Fibroblast of villous mesenchyme (primary cell): ENCODE data around the gene ITPKC. TPM values are rescaled to one million over a fixed set of nuclear protein-coding genes. Genes with fewer than 3 reads are reported as not detected.
"Not testable (repeated sequence)": the region's sequence is repeated elsewhere in the genome, so short reads cannot be mapped to it uniquely, and the experiment has no call there.

ENCODE experiments used
- DNase-seq: peaks from one replicate; pipeline ENCODE4 v3.0.0-alpha.2; 2010; ENCODE audit warnings: low read depth
- H3K4me3 ChIP-seq: 2 replicates; pipeline ENCODE4 v1.5.1; 2011; ENCODE audit warnings: low read depth, mild to moderate bottlenecking, low read length
- total RNA-seq: library from RNA; depleted of rRNA; stranded (reverse); fragments of >200 nt; gene quantifications from 2 replicates; pipeline ENCODE4 v1.2.3, GENCODE V29; 2012
- TF ChIP-seq, protein P1 (sequence below): IDR thresholded peaks from 2 replicates; pipeline ENCODE4 v1.5.1; 2012; ENCODE audit warnings: low read depth, mild to moderate bottlenecking, low read length; ENCODE audit not compliant: insufficient read depth

The ITPKC gene
- total RNA-seq, 1 donor = 16.8 TPM

DNA sequence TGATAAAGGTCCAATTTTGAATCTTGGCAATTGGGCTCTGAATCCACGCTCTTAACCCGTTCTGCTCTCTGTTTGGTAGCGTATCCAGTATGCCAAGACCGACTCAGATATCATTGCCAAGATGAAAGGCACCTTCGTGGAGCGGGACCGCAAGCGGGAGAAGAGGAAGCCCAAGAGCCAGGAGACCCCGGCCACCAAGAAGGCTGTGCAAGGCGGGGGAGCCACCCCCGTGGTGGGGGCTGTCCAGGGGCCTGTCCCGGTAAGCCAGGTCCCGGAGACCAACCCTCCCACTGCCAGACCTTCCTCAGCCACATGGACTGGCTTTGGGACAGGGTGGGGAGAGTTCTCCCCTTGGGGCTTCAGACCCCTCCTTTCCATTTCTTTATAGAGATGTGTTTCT is 42.4 kb downstream of the ITPKC start:
- no peak for DNase-seq
- H3K4me3 ChIP-seq = no peak overlapping the region
- TF ChIP-seq, protein P1, sequence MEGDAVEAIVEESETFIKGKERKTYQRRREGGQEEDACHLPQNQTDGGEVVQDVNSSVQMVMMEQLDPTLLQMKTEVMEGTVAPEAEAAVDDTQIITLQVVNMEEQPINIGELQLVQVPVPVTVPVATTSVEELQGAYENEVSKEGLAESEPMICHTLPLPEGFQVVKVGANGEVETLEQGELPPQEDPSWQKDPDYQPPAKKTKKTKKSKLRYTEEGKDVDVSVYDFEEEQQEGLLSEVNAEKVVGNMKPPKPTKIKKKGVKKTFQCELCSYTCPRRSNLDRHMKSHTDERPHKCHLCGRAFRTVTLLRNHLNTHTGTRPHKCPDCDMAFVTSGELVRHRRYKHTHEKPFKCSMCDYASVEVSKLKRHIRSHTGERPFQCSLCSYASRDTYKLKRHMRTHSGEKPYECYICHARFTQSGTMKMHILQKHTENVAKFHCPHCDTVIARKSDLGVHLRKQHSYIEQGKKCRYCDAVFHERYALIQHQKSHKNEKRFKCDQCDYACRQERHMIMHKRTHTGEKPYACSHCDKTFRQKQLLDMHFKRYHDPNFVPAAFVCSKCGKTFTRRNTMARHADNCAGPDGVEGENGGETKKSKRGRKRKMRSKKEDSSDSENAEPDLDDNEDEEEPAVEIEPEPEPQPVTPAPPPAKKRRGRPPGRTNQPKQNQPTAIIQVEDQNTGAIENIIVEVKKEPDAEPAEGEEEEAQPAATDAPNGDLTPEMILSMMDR = no peak

DNA sequence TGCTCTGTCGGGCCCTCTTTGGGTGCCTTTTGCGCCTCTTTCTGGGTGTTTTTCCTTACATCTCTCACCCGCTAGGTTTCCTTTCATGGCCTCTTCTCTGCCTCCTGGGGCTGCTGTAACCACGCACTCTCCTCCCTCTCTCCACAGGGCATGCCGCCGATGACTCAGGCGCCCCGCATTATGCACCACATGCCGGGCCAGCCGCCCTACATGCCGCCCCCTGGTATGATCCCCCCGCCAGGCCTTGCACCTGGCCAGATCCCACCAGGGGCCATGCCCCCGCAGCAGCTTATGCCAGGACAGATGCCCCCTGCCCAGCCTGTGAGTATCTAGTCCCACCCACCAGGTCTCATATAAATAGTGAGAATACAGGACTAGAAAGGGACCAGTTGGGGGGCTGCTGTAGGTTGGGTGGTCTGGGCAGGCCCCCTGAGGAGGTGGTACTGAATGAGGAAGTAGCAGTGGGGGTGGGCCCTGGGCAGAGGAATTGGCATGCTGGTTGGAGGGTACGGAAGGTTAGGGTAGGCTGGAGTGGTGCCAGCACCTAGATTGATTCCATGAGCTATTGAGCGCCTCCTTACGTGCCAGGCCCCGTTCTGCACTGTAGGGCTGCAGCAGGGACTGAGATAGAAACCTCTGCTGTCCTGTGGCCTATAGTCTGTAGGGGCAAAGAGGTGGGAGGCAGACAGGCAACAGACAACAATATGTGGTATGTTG is 46.0 kb downstream of the ITPKC start:
- TF ChIP-seq, protein P1 = no peak
- no peak overlapping the region for H3K4me3 ChIP-seq
- no peak for DNase-seq

DNA sequence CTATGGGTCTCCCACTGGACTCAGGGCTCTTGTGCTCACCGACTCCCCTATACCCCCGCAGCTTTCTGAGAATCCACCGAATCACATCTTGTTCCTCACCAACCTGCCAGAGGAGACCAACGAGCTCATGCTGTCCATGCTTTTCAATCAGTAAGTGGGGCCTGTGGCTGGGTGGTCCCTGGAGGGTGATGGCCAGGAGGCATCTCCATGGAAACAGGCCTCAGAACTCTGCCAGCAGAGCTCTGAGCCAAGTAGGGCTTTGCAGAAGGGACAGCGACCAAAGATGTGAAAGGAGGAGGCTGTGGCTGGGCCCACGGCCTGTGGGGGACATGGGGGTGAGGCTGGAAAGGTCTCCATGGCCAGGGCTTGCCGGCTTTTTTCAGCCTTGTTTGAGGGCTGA is 46.6 kb downstream of the ITPKC start:
- DNase-seq = no peak
- TF ChIP-seq, protein P1 = no peak
- no peak overlapping the region for H3K4me3 ChIP-seq

DNA sequence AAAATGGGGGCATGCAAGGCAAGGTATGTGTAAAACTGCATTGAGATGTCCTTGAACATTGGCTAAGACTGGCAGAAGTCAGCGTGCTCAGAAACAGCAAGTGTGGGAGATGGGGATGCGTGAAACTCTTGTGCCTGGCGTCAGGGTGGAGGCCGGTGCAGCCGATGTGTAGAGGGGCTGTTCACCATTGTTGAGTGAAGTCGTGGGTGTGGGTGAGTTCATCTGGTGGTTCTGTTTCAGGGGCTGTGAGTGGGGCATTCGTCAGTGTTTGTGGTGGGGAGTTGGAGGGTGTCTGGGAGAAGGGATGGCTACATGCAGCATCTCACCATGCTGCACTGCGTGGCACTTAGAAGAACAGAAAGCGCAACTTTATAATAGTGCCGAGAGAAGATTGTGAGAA is 47.1 kb downstream of the ITPKC start:
- no peak overlapping the region for H3K4me3 ChIP-seq
- DNase-seq = no peak
- TF ChIP-seq, protein P1 = no peak

DNA sequence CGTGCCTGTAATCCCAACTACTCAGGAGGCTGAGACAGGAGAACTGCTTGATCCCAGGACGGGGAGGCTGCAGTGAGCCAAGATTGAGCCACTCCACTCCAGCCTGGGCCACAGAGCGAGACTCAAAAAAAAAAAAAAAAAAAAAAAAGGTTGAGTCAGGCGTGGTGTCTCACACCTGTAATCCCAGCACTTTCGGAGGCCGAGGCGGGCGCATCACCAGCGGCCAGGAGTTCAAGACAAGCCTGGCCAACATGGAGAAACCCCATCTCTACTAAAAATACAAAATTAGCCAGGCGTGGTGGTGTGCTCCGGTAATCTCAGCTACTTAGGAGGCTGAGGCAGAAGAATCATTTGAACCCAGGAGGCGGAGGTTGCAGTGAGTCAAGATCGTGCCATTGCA is 49.5 kb downstream of the ITPKC start:
- not testable (repeated sequence) for DNase-seq, H3K4me3 ChIP-seq

DNA sequence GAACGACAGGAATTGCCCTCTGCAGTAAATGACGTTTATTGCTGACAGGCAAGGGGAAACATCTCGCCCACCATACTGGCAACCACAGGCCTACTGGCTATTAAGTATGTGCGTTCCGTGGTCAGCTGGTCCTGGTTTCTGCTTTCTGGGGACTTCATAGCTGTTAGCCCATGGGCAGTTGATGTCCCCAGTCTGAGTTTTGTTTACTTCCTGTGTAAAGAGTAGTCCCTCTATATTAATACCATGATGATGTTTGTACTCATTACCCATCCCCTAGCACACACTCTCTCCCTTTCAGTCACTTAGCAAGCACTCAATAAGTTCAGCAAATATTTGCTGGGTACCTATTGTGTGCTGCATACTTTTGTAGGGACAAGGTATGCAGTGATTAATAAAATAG is 52.0 kb downstream of the ITPKC start:
- TF ChIP-seq, protein P1 = no peak
- no peak for DNase-seq
- H3K4me3 ChIP-seq = no peak overlapping the region

DNA sequence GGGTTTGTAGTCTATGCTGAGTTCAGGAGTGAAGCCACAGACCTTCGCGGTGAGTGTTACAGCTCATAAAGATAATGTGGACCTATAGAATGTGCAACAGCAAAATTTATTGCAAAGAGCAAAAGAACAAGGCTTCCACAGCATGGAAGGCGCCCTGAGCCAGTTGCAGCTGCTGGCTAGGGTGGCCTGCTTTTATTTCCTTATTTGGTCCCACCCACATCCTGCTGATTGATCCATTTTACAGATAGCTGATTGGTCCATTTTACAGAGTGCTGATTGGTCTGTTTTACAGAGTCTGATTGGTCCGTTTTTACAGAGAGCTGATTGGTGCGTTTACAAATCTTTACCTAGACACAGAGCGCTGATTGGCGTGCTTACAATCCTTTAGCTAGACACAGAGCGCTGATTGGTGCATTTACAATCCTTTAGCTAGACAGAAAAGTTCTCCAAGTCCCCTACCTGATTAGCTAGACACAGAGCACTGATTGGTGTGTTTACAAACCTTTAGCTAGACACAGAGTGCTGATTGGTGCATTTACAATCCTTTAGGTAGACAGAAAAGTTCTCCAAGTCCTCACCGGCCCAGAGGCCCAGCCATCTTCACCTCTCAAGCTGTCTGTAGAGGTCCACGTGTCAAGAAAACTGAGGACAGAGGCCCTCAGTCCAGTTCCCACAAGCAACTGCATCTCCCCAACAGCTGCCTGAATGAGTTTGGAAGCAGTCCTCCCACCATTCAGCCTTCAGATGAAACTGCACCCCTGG is 54.4 kb downstream of the ITPKC start:
- peak; percentile 66 for DNase-seq

More for the DNA sequence above, 54.4 kb downstream of the ITPKC start:
- H3K4me3 ChIP-seq = not testable (repeated sequence)
